ENCODE results near the gene SYNJ1. TPM values are rescaled to one million over a fixed set of nuclear protein-coding genes. Genes with fewer than 3 reads are reported as not detected.

Gene SYNJ1, protein sequence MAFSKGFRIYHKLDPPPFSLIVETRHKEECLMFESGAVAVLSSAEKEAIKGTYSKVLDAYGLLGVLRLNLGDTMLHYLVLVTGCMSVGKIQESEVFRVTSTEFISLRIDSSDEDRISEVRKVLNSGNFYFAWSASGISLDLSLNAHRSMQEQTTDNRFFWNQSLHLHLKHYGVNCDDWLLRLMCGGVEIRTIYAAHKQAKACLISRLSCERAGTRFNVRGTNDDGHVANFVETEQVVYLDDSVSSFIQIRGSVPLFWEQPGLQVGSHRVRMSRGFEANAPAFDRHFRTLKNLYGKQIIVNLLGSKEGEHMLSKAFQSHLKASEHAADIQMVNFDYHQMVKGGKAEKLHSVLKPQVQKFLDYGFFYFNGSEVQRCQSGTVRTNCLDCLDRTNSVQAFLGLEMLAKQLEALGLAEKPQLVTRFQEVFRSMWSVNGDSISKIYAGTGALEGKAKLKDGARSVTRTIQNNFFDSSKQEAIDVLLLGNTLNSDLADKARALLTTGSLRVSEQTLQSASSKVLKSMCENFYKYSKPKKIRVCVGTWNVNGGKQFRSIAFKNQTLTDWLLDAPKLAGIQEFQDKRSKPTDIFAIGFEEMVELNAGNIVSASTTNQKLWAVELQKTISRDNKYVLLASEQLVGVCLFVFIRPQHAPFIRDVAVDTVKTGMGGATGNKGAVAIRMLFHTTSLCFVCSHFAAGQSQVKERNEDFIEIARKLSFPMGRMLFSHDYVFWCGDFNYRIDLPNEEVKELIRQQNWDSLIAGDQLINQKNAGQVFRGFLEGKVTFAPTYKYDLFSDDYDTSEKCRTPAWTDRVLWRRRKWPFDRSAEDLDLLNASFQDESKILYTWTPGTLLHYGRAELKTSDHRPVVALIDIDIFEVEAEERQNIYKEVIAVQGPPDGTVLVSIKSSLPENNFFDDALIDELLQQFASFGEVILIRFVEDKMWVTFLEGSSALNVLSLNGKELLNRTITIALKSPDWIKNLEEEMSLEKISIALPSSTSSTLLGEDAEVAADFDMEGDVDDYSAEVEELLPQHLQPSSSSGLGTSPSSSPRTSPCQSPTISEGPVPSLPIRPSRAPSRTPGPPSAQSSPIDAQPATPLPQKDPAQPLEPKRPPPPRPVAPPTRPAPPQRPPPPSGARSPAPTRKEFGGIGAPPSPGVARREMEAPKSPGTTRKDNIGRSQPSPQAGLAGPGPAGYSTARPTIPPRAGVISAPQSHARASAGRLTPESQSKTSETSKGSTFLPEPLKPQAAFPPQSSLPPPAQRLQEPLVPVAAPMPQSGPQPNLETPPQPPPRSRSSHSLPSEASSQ (N-terminal part only)
- polyA plus RNA-seq (2012; ENCODE audit: insufficient read length, low read depth) = 5.2 TPM

DNA sequence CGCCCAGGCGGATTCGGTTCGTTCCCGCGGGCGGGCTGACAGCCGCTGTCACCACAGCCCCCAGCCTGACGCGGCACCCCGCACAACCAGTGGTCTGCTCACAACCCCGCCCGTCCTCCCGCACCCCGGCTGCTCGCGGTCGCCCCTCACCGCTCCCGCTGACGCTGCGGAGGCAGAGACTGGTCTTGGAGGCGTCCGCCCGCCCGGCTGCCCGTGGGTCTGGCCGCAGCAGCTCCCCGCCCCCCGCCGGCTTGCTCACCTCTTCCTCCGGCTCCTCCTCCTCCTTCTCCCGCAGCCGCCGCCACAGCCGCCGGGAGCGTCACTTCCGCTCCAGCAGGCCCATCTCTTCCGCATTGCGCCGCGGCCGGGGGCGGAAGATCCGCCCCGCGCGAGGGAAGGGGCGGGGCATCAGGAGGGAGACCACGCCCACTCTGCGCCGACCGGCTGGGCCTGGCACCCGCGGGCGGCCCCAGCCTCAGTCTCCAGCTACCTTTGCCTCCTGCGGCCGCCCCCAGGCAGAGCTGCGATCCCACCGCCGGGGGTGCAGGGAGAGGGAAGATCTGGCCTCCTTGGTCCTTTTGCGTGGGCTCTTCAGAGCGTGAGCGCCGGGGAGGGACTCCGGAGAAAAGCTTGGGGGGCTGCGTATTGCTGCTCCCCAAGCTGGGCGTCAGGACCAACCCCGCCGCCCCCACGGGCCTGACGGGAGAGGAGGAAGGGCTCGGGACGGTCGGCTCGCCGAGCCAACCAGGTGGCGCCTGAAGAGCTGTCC is at the start of gene SYNJ1:
Gene SYNJ1, minus strand, starts transcription at position 327 of the 769 bp plus-strand sequence. CDS start 1,118 bp downstream, outside the sequence.
- peak; percentile 55 for TF ChIP-seq POLR2AphosphoS5 (IDR thresholded peaks at IDR 0.05; ENCODE audit: low read depth, low read length)
- peak; percentile 98; the same call in 1 of the 2 replicates for TF ChIP-seq SIN3A (IDR thresholded peaks at IDR 0.05; ENCODE audit: borderline replicate concordance, insufficient read depth, low read length)
- TF ChIP-seq REST (IDR thresholded peaks at IDR 0.05; ENCODE audit: insufficient read depth in 1 of 2, low read depth in 2 of 2, low read length in 2 of 2) = peak; percentile 98 to 99
- peak; percentile 72; the same call in 1 of the 2 replicates for TF ChIP-seq TAF1 (IDR thresholded peaks at IDR 0.05; ENCODE audit: borderline replicate concordance, insufficient read depth, low read length)
- peak; percentile 96 for TF ChIP-seq FOXP2 (optimal IDR thresholded peaks at IDR 0.05; ENCODE audit: borderline replicate concordance, extremely low read depth, extremely low read length, insufficient read depth)

DNA sequence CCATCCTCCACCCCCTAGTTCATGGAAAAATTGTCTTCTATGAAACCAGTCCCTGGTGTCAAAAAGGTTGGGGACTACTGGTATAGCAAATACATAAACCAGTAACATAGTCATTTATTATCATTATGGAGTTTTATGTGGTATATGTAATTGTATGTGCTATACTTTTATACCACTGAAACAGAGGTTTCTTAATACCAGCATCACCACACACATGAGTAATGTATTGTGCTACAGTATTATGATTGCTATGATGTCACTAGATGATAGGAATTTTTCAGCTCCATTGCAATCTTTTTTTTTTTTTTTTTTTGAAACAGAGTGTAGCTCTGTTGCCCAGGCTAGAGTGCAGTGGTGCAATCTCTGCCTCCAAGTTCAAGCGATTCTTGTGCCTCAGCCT is 49.5 kb upstream of the SYNJ1 start:
- TF ChIP-seq POLR2AphosphoS5 (IDR thresholded peaks at IDR 0.05; ENCODE audit: low read depth, low read length) (no peak), SIN3A (IDR thresholded peaks at IDR 0.05; ENCODE audit: borderline replicate concordance, insufficient read depth, low read length) (no peak), FOXP2 (optimal IDR thresholded peaks at IDR 0.05; ENCODE audit: borderline replicate concordance, extremely low read depth, extremely low read length, insufficient read depth) (no peak), TAF1 (IDR thresholded peaks at IDR 0.05; ENCODE audit: borderline replicate concordance, insufficient read depth, low read length) (no peak), REST (IDR thresholded peaks at IDR 0.05; ENCODE audit: insufficient read depth in 1 of 2, low read depth in 2 of 2, low read length in 2 of 2) (no peak)

GRCh38 chr21:32776743-32777142 is 48.9 kb upstream of the SYNJ1 start:
- TF ChIP-seq SIN3A (IDR thresholded peaks at IDR 0.05; ENCODE audit: borderline replicate concordance, insufficient read depth, low read length) (no peak), POLR2AphosphoS5 (IDR thresholded peaks at IDR 0.05; ENCODE audit: low read depth, low read length) (no peak), REST (IDR thresholded peaks at IDR 0.05; ENCODE audit: insufficient read depth in 1 of 2, low read depth in 2 of 2, low read length in 2 of 2) (no peak), TAF1 (IDR thresholded peaks at IDR 0.05; ENCODE audit: borderline replicate concordance, insufficient read depth, low read length) (no peak), FOXP2 (optimal IDR thresholded peaks at IDR 0.05; ENCODE audit: borderline replicate concordance, extremely low read depth, extremely low read length, insufficient read depth) (no peak)

Measured in PFSK-1 (cell line).